HepG2 (cell line): ENCODE data around the gene ATG4B. TPM values are rescaled to one million over a fixed set of nuclear protein-coding genes. Genes with fewer than 3 reads are reported as not detected.

Experiments
- ATAC-seq: fragments of 200-7000 bp; cut with Tn5 transposase; 3 replicates; pipeline ENCODE4 v1.9.1; 2020; ENCODE audit warnings: mild to moderate bottlenecking, moderate library complexity
- BruUV-seq: library from RNA; stranded (reverse); fragments of 400-500 nt; replicated peaks from 2 replicates; lab custom pipeline; 2021; lab: Mats Ljungman, UMichigan
- CTCF ChIA-PET: fragments of 300-600 bp; formaldehyde crosslinking; extraction: SDS; loops from one replicate; lab custom pipeline; 2021; ENCODE audit warnings: low total read pairs, inconsistent platforms, low intra/inter-chr PET ratio; lab: Yijun Ruan, JAX
- POLR2A ChIA-PET: fragments of 350-600 bp; sonication (Branson Sonifier 250); formaldehyde crosslinking; loops from one replicate; lab custom pipeline; 2020; ENCODE audit warnings: antibody characterized with exemption, inconsistent platforms; lab: Yijun Ruan, JAX
- DNase-seq: peaks from one replicate; pipeline ENCODE4 v3.0.0-alpha.2; 2015; ENCODE audit warnings: low spot score
- FAIRE-seq: peaks from 3 replicates; lab custom pipeline; 2011; peaks lifted over from hg19 to GRCh38; lab: Jason Lieb, UNC
- H2AFZ ChIP-seq: one replicate; pipeline ENCODE4 v1.6.1; 2011; ENCODE audit warnings: low read length, inconsistent platforms
- H3K27ac ChIP-seq: fragments of 300-600 bp; 3 replicates; pipeline ENCODE4 v1.8.0; 2011; ENCODE audit warnings: mixed run types, mild to moderate bottlenecking, mixed read lengths, low read length, inconsistent platforms; ENCODE audit not compliant: insufficient read depth; ENCODE audit errors: extremely low read length
- H3K27me3 ChIP-seq, 2 experiments: fragments of 200-600 bp in 1 of 2; 2 replicates in 1 of 2; 3 replicates in 1 of 2; pipeline versions ENCODE4 v1.6.0 to v1.8.0; 2011; ENCODE audit warnings: low read length in 2 of 2, mild to moderate bottlenecking in 2 of 2, moderate library complexity in 2 of 2, inconsistent platforms in 1 of 2; ENCODE audit not compliant: insufficient read depth in 2 of 2, control insufficient read depth in 1 of 2
- H3K36me3 ChIP-seq, 2 experiments: fragments of 200-600 bp in 1 of 2; replicated peaks in 1 of 2; 2 replicates in 1 of 2; 3 replicates in 1 of 2; pipeline versions ENCODE4 v1.5.1 to v1.8.0; 2011; ENCODE audit warnings: low read length in 2 of 2, inconsistent platforms in 1 of 2; ENCODE audit not compliant: insufficient read depth in 2 of 2, control insufficient read depth in 1 of 2
- H3K4me1 ChIP-seq: 2 replicates; pipeline ENCODE4 v1.5.1; 2012; ENCODE audit warnings: low read length, inconsistent platforms; ENCODE audit not compliant: insufficient read depth
- H3K4me2 ChIP-seq: 2 replicates; pipeline ENCODE4 v1.6.0; 2011; ENCODE audit warnings: low read depth, low read length, inconsistent platforms
- H3K4me3 ChIP-seq, 3 experiments: fragments of 200-600 bp in 1 of 3; sonication (generic), shearing (Covaris generic) in 1 of 3; replicated peaks in 1 of 3; 2 replicates each; pipeline ENCODE4 v1.5.1; 2011 to 2016; ENCODE audit warnings: low read length in 3 of 3, inconsistent platforms in 2 of 3, low read depth in 2 of 3, mild to moderate bottlenecking in 2 of 3, control low read depth in 1 of 3, mixed read lengths in 1 of 3; ENCODE audit not compliant: insufficient read depth in 1 of 3
- H3K79me2 ChIP-seq: one replicate; pipeline ENCODE4 v1.6.1; 2011; ENCODE audit warnings: low read length, inconsistent platforms; ENCODE audit not compliant: insufficient read depth
- H3K9ac ChIP-seq: 2 replicates; pipeline ENCODE4 v1.6.0; 2011; ENCODE audit warnings: mild to moderate bottlenecking, low read depth, low read length, inconsistent platforms; ENCODE audit not compliant: insufficient read depth
- H3K9me3 ChIP-seq: 2 replicates; pipeline ENCODE4 v1.5.1; 2012; ENCODE audit warnings: mild to moderate bottlenecking, low read length
- H4K20me1 ChIP-seq: 2 replicates; pipeline ENCODE4 v1.6.0; 2011; ENCODE audit warnings: inconsistent platforms, mild to moderate bottlenecking, low read length, moderate library complexity; ENCODE audit not compliant: insufficient read depth
- BCL6 ChIP-seq: IDR thresholded peaks from 2 replicates; pipeline ENCODE4 v1.6.1; 2016; ENCODE audit warnings: missing genetic modification reagents, missing compliant biosample characterization
- CAMTA2 ChIP-seq: sonication (generic); formaldehyde crosslinking; IDR thresholded peaks from 2 replicates; pipeline ENCODE4 v1.4.0; 2020; ENCODE audit warnings: mild to moderate bottlenecking, missing genetic modification reagents, borderline replicate concordance
- CREM ChIP-seq, 2 experiments: sonication (generic) in 1 of 2; formaldehyde crosslinking in 1 of 2; IDR thresholded peaks; 2 replicates each; pipeline versions ENCODE4 v1.4.0 to v1.6.1; 2016 to 2020; ENCODE audit warnings: antibody characterized with exemption in 1 of 2, mild to moderate bottlenecking in 1 of 2, missing genetic modification reagents in 1 of 2
- HNF4A ChIP-seq: sonication (generic); formaldehyde crosslinking; IDR thresholded peaks from 2 replicates; pipeline ENCODE4 v1.4.0; 2020; ENCODE audit warnings: missing genetic modification reagents
- KLF9 ChIP-seq: IDR thresholded peaks from 2 replicates; pipeline ENCODE4 v1.6.1; 2016; ENCODE audit warnings: low read depth
- MED8 ChIP-seq: sonication (generic); formaldehyde crosslinking; IDR thresholded peaks from 2 replicates; pipeline ENCODE4 v1.8.1; 2023; ENCODE audit warnings: mild to moderate bottlenecking, missing genetic modification reagents; ENCODE audit not compliant: insufficient replicate concordance
- MTERF4 ChIP-seq: sonication (generic); formaldehyde crosslinking; IDR thresholded peaks from 2 replicates; pipeline ENCODE4 v1.8.0; 2023; ENCODE audit warnings: mild to moderate bottlenecking, missing genetic modification reagents
- PAF1 ChIP-seq: IDR thresholded peaks from 2 replicates; pipeline ENCODE4 v1.6.1; 2016; ENCODE audit warnings: missing genetic modification reagents, missing compliant biosample characterization
- PHF21A ChIP-seq: sonication (generic); formaldehyde crosslinking; IDR thresholded peaks from 2 replicates; pipeline ENCODE4 v1.5.0; 2020; ENCODE audit warnings: mild to moderate bottlenecking, missing genetic modification reagents
- SP5 ChIP-seq: IDR thresholded peaks from 2 replicates; pipeline ENCODE4 v1.6.1; 2016; ENCODE audit warnings: low read depth, borderline replicate concordance
- SRSF4 ChIP-seq: fragments of 200-400 bp; formaldehyde crosslinking; IDR thresholded peaks from one replicate; pipeline ENCODE4 v1.6.1; 2018; ENCODE audit warnings: mild to moderate bottlenecking, low read depth, low read length, moderate library complexity; ENCODE audit not compliant: poor library complexity, severe bottlenecking
- ZBTB7A ChIP-seq: sonication (generic); formaldehyde crosslinking; IDR thresholded peaks from 2 replicates; pipeline ENCODE4 v1.8.0; 2022; ENCODE audit warnings: mild to moderate bottlenecking, missing genetic modification reagents
- ZEB1 ChIP-seq: IDR thresholded peaks from 2 replicates; pipeline ENCODE4 v1.6.1; 2012; ENCODE audit warnings: mild to moderate bottlenecking, low read depth, inconsistent platforms; ENCODE audit not compliant: insufficient replicate concordance
- ZFP37 ChIP-seq: sonication (generic); formaldehyde crosslinking; IDR thresholded peaks from 2 replicates; pipeline ENCODE4 v1.4.0; 2020; ENCODE audit warnings: missing genetic modification reagents, borderline replicate concordance
- ZMYM4 ChIP-seq: sonication (generic); formaldehyde crosslinking; IDR thresholded peaks from 2 replicates; pipeline ENCODE4 v1.8.1; 2023; ENCODE audit warnings: mild to moderate bottlenecking, missing genetic modification reagents
- ZNF350 ChIP-seq: sonication (generic); formaldehyde crosslinking; IDR thresholded peaks from 2 replicates; pipeline ENCODE4 v1.4.0; 2020; ENCODE audit warnings: mild to moderate bottlenecking, low read depth, missing genetic modification reagents, borderline replicate concordance
- ZNF441 ChIP-seq: sonication (generic); formaldehyde crosslinking; IDR thresholded peaks from 2 replicates; pipeline ENCODE4 v1.7.0; 2021; ENCODE audit warnings: missing genetic modification reagents, borderline replicate concordance
- ZNF839 ChIP-seq: sonication (generic); formaldehyde crosslinking; IDR thresholded peaks from 2 replicates; pipeline ENCODE4 v1.4.0; 2020; ENCODE audit warnings: missing genetic modification reagents, mild to moderate bottlenecking, borderline replicate concordance
- ZSCAN29 ChIP-seq: sonication (generic); formaldehyde crosslinking; conservative IDR thresholded peaks from 2 replicates; pipeline ENCODE4 v1.4.0; 2020; ENCODE audit warnings: mild to moderate bottlenecking, missing genetic modification reagents
- WGBS: methylation state at CpG from one replicate; pipeline ENCODE4 v1.1.6; 2017; ENCODE audit warnings: low lambda C conversion rate; 5-methylcytosine and 5-hydroxymethylcytosine counted together
- in situ Hi-C: cut with HindIII; loops from 2 replicates; pipeline ENCODE4 v1.10.0; 2017; ENCODE audit warnings: low pct_unique_long_range_greater_than_20kb; ENCODE audit not compliant: extremely low pct_ligation_motif_present
- intact Hi-C: fragments of 100-400 bp; cut with micrococcal nuclease; formaldehyde crosslinking; loops from one replicate; pipeline ENCODE4 v1.10.0; 2022; ENCODE audit not compliant: unreplicated experiment
- polyA plus RNA-seq, 8 experiments: library from polyadenylated mRNA; depleted of rRNA in 3 of 8; stranded (reverse) in 7 of 8; unstranded in 1 of 8; fragments of >200 nt; fragmentation: Illumina TruSeq in 4 of 8; extraction: Trizol in 4 of 8; gene quantifications; 2 replicates each; pipeline versions ENCODE4 v1.2.1 to v1.2.3, GENCODE V29; 2011 to 2016; ENCODE audit warnings: low read depth in 4 of 8, missing spikeins in 1 of 8, mixed read lengths in 1 of 8; ENCODE audit not compliant: insufficient read depth in 1 of 8
- total RNA-seq, 5 experiments: library from RNA; depleted of rRNA; stranded (reverse); fragments of >200 nt; fragmentation: Illumina TruSeq; extraction: Trizol; gene quantifications; 2 replicates each; pipeline ENCODE4 v1.2.3, GENCODE V29; 2016; ENCODE audit warnings: low read depth in 1 of 5
- TF ChIP-seq, protein P1 (sequence below): IDR thresholded peaks from 2 replicates; pipeline ENCODE4 v1.6.1; 2016; ENCODE audit warnings: missing compliant biosample characterization, missing genetic modification reagents, borderline replicate concordance
- TF ChIP-seq, protein P2 (sequence below): sonication (generic); formaldehyde crosslinking; conservative IDR thresholded peaks from 2 replicates; pipeline ENCODE4 v1.8.0; 2022; ENCODE audit warnings: mild to moderate bottlenecking, moderate library complexity, missing genetic modification reagents

The ATG4B gene
- total and polyA plus RNA-seq, 2 of the 13 experiments (the other 11 are each of a cell fraction or from before 2014, with no cell fraction given), result 95.5 to 239 TPM

GRCh38 chr2:241641631-241642030, 4.1 kb downstream of the ATG4B start:
- in situ Hi-C loops, result loop anchor here (25.0 kb wide), 1 partner anchor 779 kb away; the partner anchor contains the start of gene AGXT
- H3K4me3 ChIP-seq, result no peak overlapping the region
- H3K9me3 ChIP-seq, result no peaks in the 10 kb centered on the region
- FAIRE-seq, result no peak
- H3K27ac ChIP-seq, result peak overlapping the region; percentile 26
- peaks cover 3 to 14% of the 10 kb centered on the region in 2 experiments; a peak in 2 of 5 replicates for H3K36me3 ChIP-seq
- no peaks in the 10 kb centered on the region; a peak in 1 of 5 replicates for H3K27me3 ChIP-seq
- POLR2A ChIA-PET, result interaction anchor here (1.6 to 2.5 kb wide), 3 partner anchors 32 to 60 kb away, joined by 4 to 7 read pairs (median 6); partner anchors contain the start of genes DTYMK and ING5
- no TSS peak for BruUV-seq
- peak overlapping the region; percentile 22 for H3K4me2 ChIP-seq
- peaks cover 82% of the 10 kb centered on the region for H3K79me2 ChIP-seq
- peaks cover 77% of the 10 kb centered on the region for H3K4me1 ChIP-seq
- intact Hi-C loops, result loop anchor here (1.0 kb wide), 1 partner anchor 18 kb away; no protein-coding TSS in a partner anchor
- no peak overlapping the region for H2AFZ ChIP-seq
- H3K9ac ChIP-seq, result no peak overlapping the region
- CTCF ChIA-PET, result interaction anchor here (1.6 kb wide), 1 partner anchor 18 kb away, joined by 6 read pairs; no protein-coding TSS in a partner anchor
- peak; percentile 30 for ATAC-seq
- WGBS, result 13% methylated on average over 2 of the region's 2 CpGs
- DNase-seq, result peak; percentile 61
- H4K20me1 ChIP-seq, result peaks cover 44% of the 10 kb centered on the region
- TF ChIP-seq ZBTB7A (CRISPR knock-in tag) (no peak), ZNF839 (no peak), ZSCAN29 (CRISPR knock-in tag) (no peak), ZNF350 (CRISPR knock-in tag) (no peak), CREM (IDR thresholded peaks at IDR 0.05) (0 out of 2 replicates have a peak, but pooled peaks have one; percentile 23), CREM (CRISPR knock-in tag; IDR thresholded peaks at IDR 0.05) (no peak), ZNF441 (CRISPR knock-in tag) (peak; percentile 37; the same call in 1 of the 2 replicates), ZEB1 (no peak), BCL6 (no peak), SP5 (peak; percentile 96), PAF1 (CRISPR knock-in tag) (no peak), MED8 (CRISPR knock-in tag) (no peak), PHF21A (CRISPR knock-in tag) (no peak), CAMTA2 (CRISPR knock-in tag) (no peak), KLF9 (CRISPR knock-in tag) (no peak), MTERF4 (CRISPR knock-in tag) (no peak), HNF4A (CRISPR knock-in tag) (no peak), ZFP37 (CRISPR knock-in tag) (no peak), SRSF4 (no peak), ZMYM4 (peak; percentile 37; the same call in 1 of the 2 replicates)
- TF ChIP-seq, protein P1, sequence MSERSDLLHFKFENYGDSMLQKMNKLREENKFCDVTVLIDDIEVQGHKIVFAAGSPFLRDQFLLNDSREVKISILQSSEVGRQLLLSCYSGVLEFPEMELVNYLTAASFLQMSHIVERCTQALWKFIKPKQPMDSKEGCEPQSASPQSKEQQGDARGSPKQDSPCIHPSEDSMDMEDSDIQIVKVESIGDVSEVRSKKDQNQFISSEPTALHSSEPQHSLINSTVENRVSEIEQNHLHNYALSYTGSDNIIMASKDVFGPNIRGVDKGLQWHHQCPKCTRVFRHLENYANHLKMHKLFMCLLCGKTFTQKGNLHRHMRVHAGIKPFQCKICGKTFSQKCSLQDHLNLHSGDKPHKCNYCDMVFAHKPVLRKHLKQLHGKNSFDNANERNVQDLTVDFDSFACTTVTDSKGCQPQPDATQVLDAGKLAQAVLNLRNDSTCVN (CRISPR knock-in tag), result no peak
- TF ChIP-seq, protein P2, sequence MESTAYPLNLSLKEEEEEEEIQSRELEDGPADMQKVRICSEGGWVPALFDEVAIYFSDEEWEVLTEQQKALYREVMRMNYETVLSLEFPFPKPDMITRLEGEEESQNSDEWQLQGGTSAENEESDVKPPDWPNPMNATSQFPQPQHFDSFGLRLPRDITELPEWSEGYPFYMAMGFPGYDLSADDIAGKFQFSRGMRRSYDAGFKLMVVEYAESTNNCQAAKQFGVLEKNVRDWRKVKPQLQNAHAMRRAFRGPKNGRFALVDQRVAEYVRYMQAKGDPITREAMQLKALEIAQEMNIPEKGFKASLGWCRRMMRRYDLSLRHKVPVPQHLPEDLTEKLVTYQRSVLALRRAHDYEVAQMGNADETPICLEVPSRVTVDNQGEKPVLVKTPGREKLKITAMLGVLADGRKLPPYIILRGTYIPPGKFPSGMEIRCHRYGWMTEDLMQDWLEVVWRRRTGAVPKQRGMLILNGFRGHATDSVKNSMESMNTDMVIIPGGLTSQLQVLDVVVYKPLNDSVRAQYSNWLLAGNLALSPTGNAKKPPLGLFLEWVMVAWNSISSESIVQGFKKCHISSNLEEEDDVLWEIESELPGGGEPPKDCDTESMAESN (CRISPR knock-in tag), result no peak
